Measurements from ENCODE around the gene C11orf71. TPM values are rescaled to one million over a fixed set of nuclear protein-coding genes. Genes with fewer than 3 reads are reported as not detected.

The C11orf71 gene
- total RNA-seq: 10 to 100 TPM; 13.1 to 14.3 TPM

- Histone ChIP-seq H3K36me3 (peaks cover 4% of the 10 kb centered on the region), H3K9me3 (no peaks in the 10 kb centered on the region), H3K4me1 (peaks cover 14% of the 10 kb centered on the region), H3K4me3 (peak within 1 kb of the TSS; percentile 72), H3K27me3 (no peaks in the 10 kb centered on the region), H3K9ac (ENCODE audit: low read depth in 2 of 2, low read length in 2 of 2) (peak within 1 kb of the TSS; percentile 94 to 99), H3K27ac (peak within 1 kb of the TSS; percentile 98)
- intact Hi-C loops (cut with DNase I): loop anchor here (5.0 to 10.0 kb wide), 2 partner anchors 37 to 56 kb away; partner anchors contain the start of gene REXO2
- TF ChIP-seq CTCF (IDR thresholded peaks at IDR 0.05): no peak
- DNase-seq: peak; percentile 98
Measured at GRCh38 chr11:114400216-114400914, at the start of gene C11orf71, which contains the start of gene RBM7. C11orf71 (minus strand) TSS chr11:114400511; CDS start chr11:114400331, 180 bp downstream. RBM7 (plus strand) TSS chr11:114400666; CDS start chr11:114400672, 6 bp downstream.

GRCh38 chr11:114449845-114450244 lies 49.5 kb upstream of the C11orf71 start:
- H3K9me3 ChIP-seq: no peaks in the 10 kb centered on the region
- H3K4me1 ChIP-seq: no peaks in the 10 kb centered on the region
- H3K36me3 ChIP-seq: no peaks in the 10 kb centered on the region
- intact Hi-C loops (cut with DNase I): loop anchor here (5.0 kb wide), 1 partner anchor 473 kb away; the partner anchor contains the start of gene HTR3A
- no peak overlapping the region for H3K27ac ChIP-seq
- TF ChIP-seq CTCF (IDR thresholded peaks at IDR 0.05): no peak
- DNase-seq: no peak
- H3K27me3 ChIP-seq: no peaks in the 10 kb centered on the region
- no peak overlapping the region for H3K9ac ChIP-seq (ENCODE audit: low read depth in 2 of 2, low read length in 2 of 2)
- no peak overlapping the region for H3K4me3 ChIP-seq

GRCh38 chr11:114448749-114449482 lies 48.6 kb upstream of the C11orf71 start:
- no peaks in the 10 kb centered on the region for H3K9me3 ChIP-seq
- no peak for DNase-seq
- H3K4me1 ChIP-seq: no peaks in the 10 kb centered on the region
- no peaks in the 10 kb centered on the region for H3K27me3 ChIP-seq
- H3K4me3 ChIP-seq: no peak overlapping the region
- intact Hi-C loops (cut with DNase I): no loop called here
- H3K27ac ChIP-seq: no peak overlapping the region
- no peaks in the 10 kb centered on the region for H3K36me3 ChIP-seq
- TF ChIP-seq CTCF (IDR thresholded peaks at IDR 0.05): no peak
- no peak overlapping the region for H3K9ac ChIP-seq (ENCODE audit: low read depth in 2 of 2, low read length in 2 of 2)

GRCh38 chr11:114447892-114448291 lies 47.6 kb upstream of the C11orf71 start:
- TF ChIP-seq CTCF (IDR thresholded peaks at IDR 0.05): no peak
- no peaks in the 10 kb centered on the region for H3K27me3 ChIP-seq
- intact Hi-C loops (cut with DNase I): no loop called here
- H3K4me1 ChIP-seq: no peaks in the 10 kb centered on the region
- no peak overlapping the region for H3K4me3 ChIP-seq
- no peak for DNase-seq
- H3K27ac ChIP-seq: no peak overlapping the region
- H3K9me3 ChIP-seq: no peaks in the 10 kb centered on the region
- no peaks in the 10 kb centered on the region for H3K36me3 ChIP-seq
- no peak overlapping the region for H3K9ac ChIP-seq (ENCODE audit: low read depth in 2 of 2, low read length in 2 of 2)

- no peak for TF ChIP-seq CTCF (IDR thresholded peaks at IDR 0.05)
- H3K36me3 ChIP-seq: no peaks in the 10 kb centered on the region
- H3K9me3 ChIP-seq: no peaks in the 10 kb centered on the region
- H3K27me3 ChIP-seq: no peaks in the 10 kb centered on the region
- H3K27ac ChIP-seq: no peak overlapping the region
- no peaks in the 10 kb centered on the region for H3K4me1 ChIP-seq
- no peak overlapping the region for H3K4me3 ChIP-seq
- intact Hi-C loops (cut with DNase I): no loop called here
- H3K9ac ChIP-seq (ENCODE audit: low read depth in 2 of 2, low read length in 2 of 2): no peak overlapping the region
- no peak for DNase-seq
Measured at GRCh38 chr11:114447444-114447843, 47.1 kb upstream of the C11orf71 start.
